GM21515 (cell line): ENCODE measurements around the gene CACNA1A.
"Not testable (repeated sequence)": the region's sequence is repeated elsewhere in the genome, so short reads cannot be mapped to it uniquely, and the experiment has no call there.

Experiments
- ATAC-seq: cut with Tn5 transposase; IDR thresholded peaks from one replicate; pipeline ENCODE4 v1.9.1; 2021; ENCODE audit not compliant: unreplicated experiment

CACNA1A gene

DNA sequence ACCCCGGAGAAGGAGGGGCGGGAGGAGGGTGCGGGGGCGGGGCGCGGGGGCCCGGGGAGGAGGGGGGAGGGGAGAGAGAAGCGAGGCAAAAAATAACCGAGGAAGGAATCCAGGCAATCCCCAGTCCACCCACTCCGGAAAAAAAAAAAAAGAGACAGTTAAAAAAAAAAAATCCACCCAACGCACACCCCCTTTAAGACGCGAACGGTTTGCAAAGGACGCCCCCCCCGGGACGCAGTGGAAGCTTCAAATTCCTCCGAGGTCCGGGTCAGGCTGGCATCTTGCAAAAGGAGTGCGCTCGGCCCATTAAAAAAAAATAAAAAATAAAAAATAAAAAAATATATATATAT, at the start of gene CACNA1A:
TSS of gene CACNA1A (minus strand) at position 9 of the 350 bp plus-strand sequence. CDS start 255 bp downstream, outside the sequence.
- ATAC-seq: no peak

DNA sequence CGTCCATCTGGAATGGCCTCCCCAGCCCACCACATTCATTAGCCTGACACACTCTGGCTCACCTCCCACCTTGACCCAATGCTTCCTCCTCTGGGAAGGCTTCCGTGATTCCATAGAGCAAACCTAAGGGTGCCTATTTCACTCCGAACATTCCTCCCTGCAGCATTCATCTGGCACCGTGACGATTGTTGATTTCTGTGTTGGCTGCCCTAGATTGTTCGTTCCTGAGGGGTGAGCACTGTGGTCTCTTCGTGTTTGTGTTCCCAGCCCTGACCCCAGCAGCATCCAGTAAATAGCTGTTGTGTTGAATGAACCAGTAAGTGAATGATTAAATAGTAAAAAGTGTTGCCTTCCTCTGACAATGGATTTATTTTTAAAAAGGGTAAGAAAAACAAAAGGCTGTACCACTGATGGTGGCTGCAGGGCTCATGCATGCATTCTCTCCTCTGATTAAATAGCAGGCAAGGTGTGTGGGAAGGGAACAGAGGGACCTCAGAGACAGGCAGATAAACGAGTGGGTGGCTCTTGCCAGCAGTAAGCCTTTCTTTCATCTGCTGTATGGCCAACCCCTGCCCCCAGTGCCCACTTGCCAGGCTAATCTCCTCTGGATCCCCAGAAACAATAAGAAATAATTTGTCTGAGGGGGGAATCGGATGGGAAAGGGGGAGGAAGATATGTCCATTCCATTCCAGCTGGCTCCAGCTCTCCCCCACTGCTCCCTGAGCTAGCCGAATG, 48.4 kb upstream of the CACNA1A start:
- ATAC-seq: no peak

DNA sequence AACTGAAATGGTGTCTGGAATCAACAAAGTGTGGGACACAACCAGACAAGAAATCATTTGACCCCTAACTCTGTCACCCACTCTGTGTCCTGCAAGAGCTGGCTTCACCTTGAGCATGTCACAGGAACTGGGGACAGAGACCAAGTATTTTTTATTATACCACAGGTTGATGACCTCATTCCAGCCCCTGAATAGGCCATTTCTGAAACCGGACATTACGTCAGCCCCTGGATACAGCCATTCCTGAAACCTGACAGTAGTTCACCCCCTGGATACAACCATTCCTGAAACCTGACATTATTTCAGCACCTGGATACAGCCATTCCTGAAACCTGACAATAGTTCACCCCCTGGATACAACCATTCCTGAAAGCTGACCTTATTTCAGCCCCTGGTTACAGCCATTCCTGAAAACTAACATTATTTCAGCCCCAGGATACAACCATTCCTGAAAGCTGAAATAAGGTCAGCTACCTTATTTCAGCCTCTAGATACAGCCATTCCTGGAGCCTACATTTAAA, 47.7 kb upstream of the CACNA1A start:
- no peak for ATAC-seq

DNA sequence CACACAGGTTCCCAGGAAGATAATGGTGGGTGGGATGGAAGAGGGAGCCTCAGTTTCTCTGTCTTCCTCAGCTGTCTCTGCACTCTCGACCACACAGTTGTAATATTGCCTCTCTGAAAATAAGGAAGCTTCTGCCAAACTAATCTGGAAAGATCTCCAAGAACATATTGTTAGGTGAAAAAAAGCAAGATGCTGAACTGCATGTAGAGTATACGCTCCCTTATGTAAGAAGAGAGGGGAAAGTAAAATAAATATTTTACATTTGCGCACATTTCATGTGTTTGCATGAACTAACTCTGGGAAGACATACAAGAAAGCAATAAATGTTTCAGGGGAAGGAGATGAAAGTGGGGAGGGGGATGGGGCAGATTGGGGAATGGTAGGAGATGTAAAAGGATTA, 41.9 kb upstream of the CACNA1A start:
- no peak for ATAC-seq

DNA sequence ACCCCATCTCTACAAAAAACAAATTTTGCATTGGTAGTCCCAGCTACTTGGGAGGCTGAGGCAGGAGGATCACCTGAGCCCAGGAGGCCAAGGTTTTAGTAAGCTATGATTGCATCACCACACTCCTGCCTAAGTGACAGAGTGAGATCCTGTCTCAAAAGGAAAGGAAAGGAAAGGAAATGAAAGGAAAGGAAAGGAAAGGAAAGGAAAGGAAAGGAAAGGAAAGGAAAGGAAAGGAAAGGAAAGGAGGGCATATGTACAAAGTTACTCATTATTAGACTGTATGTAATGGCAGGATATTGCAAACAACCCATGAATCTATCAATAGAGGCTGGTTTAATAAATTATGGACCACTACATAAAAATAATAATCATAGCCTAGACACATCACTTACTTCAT, 40.8 kb upstream of the CACNA1A start:
- ATAC-seq: no peak

DNA sequence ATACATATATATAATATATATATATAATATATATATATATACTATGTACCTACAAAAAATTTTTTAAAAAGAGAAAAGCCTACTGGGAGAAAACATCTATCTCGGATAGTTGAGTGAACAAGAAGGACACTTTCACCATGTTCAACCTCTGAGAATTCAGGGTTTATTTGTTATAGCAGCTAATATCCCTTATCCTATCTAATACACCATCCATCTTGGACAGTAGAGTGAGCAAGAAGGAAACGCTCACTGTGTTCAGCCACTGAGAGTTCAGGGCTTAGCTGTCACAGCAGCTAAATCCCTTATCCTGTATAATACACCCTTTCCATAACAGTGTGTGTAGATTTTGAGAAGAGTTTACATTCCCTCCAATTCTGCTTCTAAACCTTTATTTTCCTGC, 38.1 kb upstream of the CACNA1A start:
- ATAC-seq: no peak

DNA sequence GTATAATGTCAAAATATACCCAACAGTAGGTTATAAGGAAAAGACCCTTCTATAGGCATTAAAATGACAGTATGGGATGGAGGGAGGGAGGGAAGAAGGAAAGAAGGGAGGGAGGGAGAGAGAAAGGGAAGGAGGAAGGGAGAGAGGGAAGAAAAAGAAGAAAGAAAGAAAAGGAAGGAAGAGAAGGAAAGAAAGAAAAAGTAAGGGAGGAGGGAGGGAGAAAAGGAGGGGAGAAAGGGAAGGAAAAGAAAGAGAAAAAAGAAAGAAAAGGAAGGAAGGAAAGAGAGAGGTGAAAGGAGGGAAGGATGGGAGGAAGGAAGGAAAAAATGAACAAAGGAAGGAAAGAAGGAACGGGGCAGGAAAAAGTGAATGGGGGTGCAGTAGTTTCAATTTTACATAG, 35.3 kb upstream of the CACNA1A start:
- ATAC-seq: no peak

DNA sequence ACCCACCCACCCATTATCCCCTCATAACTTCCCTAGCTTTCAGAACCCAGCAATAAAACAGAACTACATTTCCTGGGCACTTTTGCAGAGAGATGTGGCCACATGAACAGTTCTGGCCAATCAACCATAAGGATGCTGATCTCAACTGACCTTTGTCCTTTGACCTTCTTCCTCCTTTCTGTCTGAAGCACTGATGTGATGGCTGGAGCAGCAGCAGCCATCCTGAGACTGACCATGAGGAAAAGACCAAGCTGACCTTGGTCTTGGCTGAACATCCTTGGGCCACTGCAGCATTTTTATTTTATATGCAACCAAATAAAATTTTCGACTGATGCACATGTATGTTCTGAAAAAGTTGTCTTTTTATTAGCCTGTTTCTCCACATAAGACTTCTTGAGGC, 33.1 kb upstream of the CACNA1A start:
- no peak for ATAC-seq

DNA sequence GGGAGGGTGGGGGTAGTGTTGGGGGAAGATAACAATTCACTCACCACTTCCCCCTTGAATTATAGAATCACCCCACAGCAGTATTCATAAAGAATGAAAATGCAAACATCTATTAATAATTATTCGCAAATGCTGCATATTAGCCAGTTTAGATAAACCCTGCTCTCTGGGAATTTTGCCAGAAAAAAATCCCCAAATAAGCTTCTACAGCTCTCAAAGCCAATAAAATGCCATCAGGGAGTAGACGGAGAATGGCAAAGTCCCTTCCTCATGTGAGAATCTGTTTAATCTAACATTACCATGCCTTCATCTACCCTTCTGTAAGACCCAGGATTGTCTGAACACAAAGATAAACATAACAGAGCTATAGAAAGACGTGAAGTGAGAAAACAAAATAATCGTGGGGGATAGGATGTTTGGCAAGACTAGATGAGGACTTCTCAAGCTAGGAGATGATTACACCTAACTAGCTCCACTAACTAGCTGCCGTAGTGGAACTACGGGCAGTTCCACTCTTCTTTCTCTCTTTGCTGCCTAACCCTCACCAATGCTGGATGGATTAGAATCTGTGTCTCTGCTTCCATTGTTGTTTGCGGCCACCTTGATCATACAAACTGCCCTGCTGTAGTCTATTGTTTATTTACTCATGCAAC, 32.4 kb upstream of the CACNA1A start:
- ATAC-seq: no peak

DNA sequence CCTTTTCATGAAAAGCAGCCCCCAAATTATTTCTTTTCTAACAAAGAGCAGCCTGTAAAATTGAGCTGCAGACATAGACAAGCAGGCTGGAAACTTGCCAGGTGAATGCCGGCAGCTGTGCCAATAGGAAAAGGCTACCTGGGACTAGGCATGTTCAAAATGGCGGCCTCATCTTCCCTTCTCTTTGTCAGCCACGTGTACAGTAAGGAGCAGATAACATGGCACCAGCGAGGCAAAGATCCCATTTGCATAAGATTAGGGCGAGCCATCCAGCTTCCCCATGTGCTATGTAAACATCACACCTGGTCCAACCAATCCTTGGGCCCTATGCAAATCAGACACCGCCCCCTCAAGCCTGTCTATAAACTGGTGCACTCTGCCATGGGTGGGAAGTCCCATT, 31.2 kb upstream of the CACNA1A start:
- no peak for ATAC-seq

DNA sequence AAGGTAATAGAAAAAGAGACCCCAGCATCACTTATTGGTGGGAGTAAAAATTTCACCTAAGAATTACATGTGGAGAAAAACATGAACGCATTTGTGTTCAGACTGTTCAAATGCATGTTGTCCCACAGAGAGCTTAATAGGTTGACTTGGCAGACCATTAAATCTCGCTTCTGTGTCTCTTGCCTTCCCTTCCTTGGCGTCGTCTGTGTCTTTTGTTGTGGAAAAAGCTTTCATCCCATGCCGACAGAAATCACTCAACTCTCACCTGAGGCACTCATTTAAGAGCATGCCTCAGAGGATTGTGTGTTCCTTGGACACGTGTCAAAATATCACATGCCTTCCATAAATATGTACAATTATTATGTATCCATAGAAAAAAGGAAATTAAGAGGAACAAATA, 24.4 kb upstream of the CACNA1A start:
- no peak for ATAC-seq

DNA sequence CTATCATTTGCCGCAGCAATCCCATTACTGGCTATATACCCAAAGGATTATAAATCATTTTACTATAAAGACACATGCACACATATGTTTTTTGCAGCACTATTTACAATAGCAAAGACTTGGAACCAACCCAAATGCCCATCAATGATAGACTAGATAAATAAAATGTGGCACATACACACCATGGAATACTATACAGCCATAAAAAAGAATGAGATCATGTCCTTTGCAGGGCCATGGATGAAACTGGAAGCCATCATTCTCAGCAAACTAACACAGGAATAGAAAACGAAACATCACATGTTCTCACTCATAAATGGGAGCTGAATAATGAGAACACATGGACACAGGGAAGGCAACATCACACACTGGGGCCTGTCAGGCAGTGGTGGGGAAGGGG, 23.4 kb upstream of the CACNA1A start:
- not testable (repeated sequence) for ATAC-seq

DNA sequence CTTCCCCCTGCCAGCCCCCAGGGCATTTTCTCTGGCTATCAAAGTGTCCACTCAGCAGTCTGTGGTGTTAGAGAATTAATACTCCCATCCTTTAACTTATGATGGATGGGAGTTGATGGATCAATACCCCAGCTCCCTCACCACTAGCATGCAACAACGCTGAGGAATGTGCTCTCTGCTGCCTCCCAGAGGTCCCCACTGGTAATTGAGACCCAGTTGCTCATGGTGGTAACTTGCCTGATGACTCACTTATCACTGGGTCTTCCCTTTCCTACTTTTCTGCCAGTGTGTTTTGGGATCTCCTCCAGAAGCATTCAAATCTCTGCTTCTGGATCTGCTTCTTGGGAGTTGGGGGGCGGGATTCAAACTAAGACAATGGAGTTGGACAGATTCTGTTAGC, 20.3 kb upstream of the CACNA1A start:
- no peak for ATAC-seq

DNA sequence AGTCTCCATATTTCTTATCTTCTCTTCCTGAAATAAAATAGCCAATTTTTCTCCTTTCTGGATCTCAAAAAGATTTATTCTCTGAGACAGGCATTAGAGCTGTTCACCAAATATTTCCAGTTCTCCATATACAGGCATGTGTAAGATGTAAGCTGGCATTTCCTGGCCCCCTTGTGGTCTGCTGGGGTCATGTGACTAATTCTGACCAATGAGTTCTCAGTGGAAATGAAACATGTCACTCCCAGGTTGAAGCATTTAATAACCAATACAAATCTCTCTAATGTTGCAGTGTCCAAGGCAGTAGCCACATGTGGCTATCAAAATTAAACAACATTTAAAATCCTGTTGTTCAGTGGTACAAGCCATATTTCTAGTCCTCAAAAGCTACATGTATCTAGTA, 14.8 kb upstream of the CACNA1A start:
- ATAC-seq: no peak

DNA sequence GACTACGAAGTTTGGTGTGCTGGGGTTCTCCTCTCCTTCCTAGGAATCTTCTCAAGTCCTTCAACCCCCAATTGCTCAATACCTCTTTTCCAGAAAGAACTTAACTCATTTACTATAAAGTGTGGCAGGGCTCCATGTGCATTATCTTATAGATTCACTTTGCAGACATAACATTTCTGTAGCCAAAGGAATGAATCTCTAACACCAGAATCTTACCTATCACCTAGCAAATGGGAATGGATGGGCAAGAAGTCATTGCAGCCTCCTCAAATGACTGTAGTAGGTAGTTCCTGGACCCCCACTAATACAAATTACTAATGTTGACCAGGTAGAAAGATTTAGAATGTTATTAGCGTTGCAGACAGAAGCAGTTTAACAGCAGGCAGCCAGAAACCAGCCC, 5.7 kb upstream of the CACNA1A start:
- ATAC-seq: no peak

DNA sequence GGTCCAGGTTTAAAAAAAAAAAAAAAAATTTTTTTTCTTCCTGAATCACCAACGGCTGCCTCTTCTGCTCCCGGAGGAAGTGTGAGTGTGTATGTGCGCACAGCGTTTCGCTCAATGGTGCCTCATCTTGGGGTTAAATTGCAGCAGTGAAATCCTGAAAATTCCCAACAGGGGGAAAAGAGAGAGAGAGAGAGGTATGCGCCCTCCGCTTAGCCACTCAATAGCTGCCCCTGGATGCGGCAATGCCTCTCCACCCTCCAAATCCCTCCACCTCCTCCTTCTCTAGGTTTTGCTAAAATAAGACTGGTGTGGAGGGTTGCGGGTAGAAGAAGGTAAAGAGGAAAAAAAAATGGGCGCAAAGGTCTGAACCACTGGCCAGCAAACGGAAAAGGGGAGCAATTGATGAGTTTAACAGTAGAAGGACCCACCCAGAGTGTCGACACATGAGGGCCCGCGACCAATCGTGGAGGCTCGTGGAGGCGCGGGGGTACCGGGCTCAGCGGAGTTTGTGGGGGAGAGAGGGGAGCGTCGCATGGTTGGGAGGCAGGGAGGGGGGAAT, 853 bp upstream of the CACNA1A start:
- ATAC-seq: no peak

DNA sequence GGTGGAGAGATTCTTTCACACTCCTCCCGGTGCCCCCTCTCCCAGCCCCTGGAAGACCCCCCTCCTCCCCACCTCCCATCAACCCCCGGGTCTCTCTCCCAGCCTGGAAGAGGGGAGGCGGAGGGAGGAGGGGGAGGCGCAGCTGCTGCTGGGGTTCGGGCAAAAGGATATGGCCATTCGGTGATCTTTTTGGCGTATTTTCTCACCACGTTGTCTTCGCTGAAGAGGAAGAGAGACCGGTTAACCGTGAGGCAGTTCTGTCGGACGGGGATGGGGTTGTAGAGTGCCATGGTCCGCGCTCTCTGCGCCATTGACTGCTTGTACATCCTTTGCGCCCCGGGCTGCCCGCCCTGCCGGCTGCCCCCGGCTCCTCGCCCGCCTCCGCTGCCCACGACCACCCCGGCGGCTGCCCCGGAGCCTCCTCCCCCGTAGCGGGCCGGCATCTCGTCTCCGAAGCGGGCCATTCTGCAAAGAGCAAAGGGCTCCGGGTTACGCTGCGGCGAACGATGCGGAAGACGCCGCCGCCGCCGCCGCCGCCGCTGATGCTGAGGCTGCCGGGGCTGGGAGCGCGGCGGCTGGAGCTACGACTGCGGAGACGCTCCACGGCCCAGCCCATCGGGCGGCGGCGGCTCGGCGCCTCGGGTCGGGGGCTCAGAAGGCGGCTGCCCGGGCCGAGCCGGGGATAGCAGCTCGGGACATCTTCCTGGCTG, 363 bp downstream of the CACNA1A start:
- no peak for ATAC-seq

DNA sequence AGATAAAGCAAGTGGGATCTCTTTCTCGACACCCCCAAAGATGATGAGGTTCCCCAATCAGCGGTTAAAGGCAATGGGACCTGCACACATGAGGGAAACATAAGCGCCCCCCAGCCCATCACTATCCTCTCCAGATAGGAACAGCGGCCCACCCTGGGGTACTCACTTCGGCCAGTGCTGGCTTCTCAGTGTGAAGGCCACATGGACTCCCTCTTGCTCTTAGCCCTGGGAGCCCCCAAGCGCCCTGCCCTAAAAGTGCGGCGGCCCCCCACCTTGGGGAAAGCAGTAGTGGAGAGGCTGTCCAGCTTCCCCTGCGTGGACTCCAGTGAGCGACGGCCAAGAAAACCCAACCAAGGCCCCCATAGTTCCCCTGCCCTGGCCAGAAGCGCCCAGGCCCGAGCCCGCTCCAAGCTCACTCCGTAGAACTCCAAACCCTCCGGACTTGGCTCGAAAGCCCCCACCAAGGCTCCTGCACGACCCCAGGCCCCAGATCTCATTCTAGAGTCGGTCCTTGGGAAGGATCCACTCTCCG, 1.0 kb downstream of the CACNA1A start:
- no peak for ATAC-seq

DNA sequence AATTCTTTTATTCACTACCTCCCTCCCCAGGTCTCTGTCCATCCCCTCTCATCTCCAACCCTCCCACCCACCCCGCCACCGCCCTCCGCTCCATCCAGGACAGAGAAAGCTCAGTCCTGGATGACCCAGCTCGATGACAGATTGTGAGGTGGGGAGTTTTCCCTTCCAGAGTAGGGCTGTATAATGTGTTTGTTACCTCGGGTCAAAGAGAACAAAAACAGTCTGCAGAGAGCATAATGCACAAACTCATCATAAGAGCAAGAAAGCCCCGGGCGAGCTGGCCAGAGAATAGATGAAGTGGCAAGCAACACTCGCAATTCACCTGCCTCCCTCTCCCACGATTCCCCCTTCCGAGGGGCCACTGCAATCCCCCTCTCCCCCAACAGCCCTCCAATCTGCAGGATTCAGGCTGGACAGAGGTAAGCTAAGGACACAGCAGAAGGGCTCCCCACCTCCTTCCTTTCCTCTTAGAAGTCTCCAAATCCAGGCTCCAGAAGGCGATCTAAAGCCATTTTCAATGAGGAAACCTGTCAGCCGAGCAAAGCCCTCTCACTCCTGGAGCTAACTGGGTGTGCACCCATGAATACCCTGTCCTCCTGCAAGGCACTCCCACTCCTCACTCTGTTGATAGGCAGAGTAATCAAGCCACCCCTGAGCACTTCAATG, 2.6 kb downstream of the CACNA1A start:
- no peak for ATAC-seq

DNA sequence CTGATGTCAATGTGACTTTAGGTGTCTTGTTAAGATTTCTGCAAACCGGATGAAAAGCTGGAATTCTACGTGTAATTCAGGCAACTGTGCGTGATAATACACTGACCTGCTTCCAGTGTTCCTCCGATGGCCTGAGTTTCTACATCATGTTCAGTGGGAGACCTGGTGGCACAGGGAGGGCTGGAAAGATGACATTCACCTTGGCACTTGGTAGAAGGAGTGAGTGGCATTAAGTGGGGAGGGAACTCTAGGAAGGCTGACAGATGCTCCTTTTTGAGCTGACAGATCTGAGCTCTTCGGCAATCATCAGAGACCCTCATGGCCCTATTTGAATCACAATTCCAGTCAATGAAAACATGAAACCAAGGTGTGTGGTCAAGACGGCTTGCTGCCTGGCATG, 4.0 kb downstream of the CACNA1A start:
- no peak for ATAC-seq

DNA sequence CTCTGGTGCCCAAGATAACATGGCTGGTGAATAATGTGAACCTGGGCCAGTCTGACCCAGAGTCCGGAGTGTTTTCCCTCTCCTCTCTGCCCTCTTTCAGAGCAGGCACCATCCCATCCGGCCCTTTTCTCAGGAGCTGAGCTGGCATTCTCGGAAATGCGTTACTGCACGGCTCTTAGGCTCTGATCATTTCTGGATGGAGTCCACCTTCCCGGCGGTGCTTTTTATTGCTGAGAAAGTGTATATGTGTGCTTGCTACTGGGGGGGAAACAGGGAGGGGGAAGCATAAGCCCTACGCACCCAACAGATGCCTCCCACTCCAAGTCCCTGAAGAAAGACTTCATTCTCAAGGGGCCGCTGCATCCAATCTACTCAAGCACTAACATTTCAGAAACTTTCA, 6.6 kb downstream of the CACNA1A start:
- no peak for ATAC-seq
